Endothelial cell of umbilical vein (primary cell): ENCODE measurements around the gene ERCC1. TPM values are rescaled to one million over a fixed set of nuclear protein-coding genes. Genes with fewer than 3 reads are reported as not detected.

ENCODE experiments used
- BruUV-seq: library from RNA; stranded (reverse); fragments of 400-500 nt; replicated peaks from 2 replicates; lab custom pipeline; 2021; lab: Mats Ljungman, UMichigan
- CTCF ChIA-PET: fragments of 300-600, 350-600 bp; sonication (Branson Sonifier 250); formaldehyde crosslinking; loops from one replicate; lab custom pipeline; 2021; ENCODE audit warnings: antibody characterized with exemption, inconsistent platforms; lab: Charles Lee
- POLR2A ChIA-PET: fragments of 300-600, 350-600 bp; sonication (Branson Sonifier 250); formaldehyde crosslinking; loops from one replicate; lab custom pipeline; 2021; ENCODE audit warnings: antibody characterized with exemption, inconsistent platforms; lab: Charles Lee
- DNase-seq: peaks from one replicate; pipeline ENCODE4 v3.0.0-alpha.2; 2011; ENCODE audit warnings: low read depth, low spot score
- FAIRE-seq: peaks from 2 replicates; lab custom pipeline; 2011; peaks lifted over from hg19 to GRCh38; lab: Jason Lieb, UNC
- H2AFZ ChIP-seq: 2 replicates; pipeline ENCODE4 v1.6.0; 2012; ENCODE audit warnings: low read depth, low read length, control low read depth, inconsistent platforms
- H3K27ac ChIP-seq: 2 replicates; pipeline ENCODE4 v1.5.1; 2011; ENCODE audit warnings: low read depth, mild to moderate bottlenecking, control low read depth, low read length, moderate library complexity; ENCODE audit not compliant: insufficient read depth
- H3K27me3 ChIP-seq, 2 experiments: 2 replicates each; pipeline versions ENCODE4 v1.6.0 to v1.6.1; 2011; ENCODE audit warnings: low read length in 2 of 2, mixed read lengths in 1 of 2; ENCODE audit not compliant: control insufficient read depth in 2 of 2, insufficient read depth in 2 of 2
- H3K36me3 ChIP-seq, 2 experiments: 2 replicates in 1 of 2; 3 replicates in 1 of 2; pipeline ENCODE4 v1.5.1; 2011; ENCODE audit warnings: low read length in 2 of 2, mild to moderate bottlenecking in 1 of 2, moderate library complexity in 1 of 2; ENCODE audit not compliant: control insufficient read depth in 2 of 2, insufficient read depth in 2 of 2; ENCODE audit errors: extremely low read depth in 1 of 2
- H3K4me1 ChIP-seq: 3 replicates; pipeline ENCODE4 v1.5.1; 2011; ENCODE audit warnings: mild to moderate bottlenecking, low read length; ENCODE audit not compliant: control insufficient read depth, insufficient read depth; ENCODE audit errors: extremely low read depth
- H3K4me2 ChIP-seq: 2 replicates; pipeline ENCODE4 v1.6.1; 2011; ENCODE audit warnings: low read length, control low read depth, mixed read lengths; ENCODE audit not compliant: insufficient read depth
- H3K4me3 ChIP-seq, 3 experiments: fragments of 200-600 bp in 1 of 3; sonication (generic), shearing (Covaris generic) in 1 of 3; replicated peaks in 1 of 3; 2 replicates each; pipeline ENCODE4 v1.5.1; 2011 to 2016; ENCODE audit warnings: control low read depth in 3 of 3, low read length in 3 of 3, mild to moderate bottlenecking in 2 of 3, inconsistent platforms in 1 of 3, low read depth in 1 of 3, moderate library complexity in 1 of 3; ENCODE audit not compliant: insufficient read depth in 1 of 3
- H3K79me2 ChIP-seq: 2 replicates; pipeline ENCODE4 v1.6.0; 2012; ENCODE audit warnings: low read length, inconsistent platforms; ENCODE audit not compliant: control insufficient read depth, insufficient read depth
- H3K9ac ChIP-seq: replicated peaks from 2 replicates; pipeline ENCODE3; 2011; ENCODE audit warnings: low read length, control low read depth; ENCODE audit not compliant: insufficient read depth; ENCODE audit errors: extremely low read depth
- H3K9me1 ChIP-seq: replicated peaks from 3 replicates; pipeline ENCODE4 v1.6.0; 2011; ENCODE audit warnings: mild to moderate bottlenecking, low read length; ENCODE audit not compliant: control insufficient read depth, insufficient read depth; ENCODE audit errors: extremely low read depth
- H3K9me3 ChIP-seq: replicated peaks from 2 replicates; pipeline ENCODE4 v1.5.1; 2012; ENCODE audit warnings: low read length, inconsistent platforms; ENCODE audit not compliant: control insufficient read depth, insufficient read depth
- H4K20me1 ChIP-seq: replicated peaks from 2 replicates; pipeline ENCODE3; 2011; ENCODE audit warnings: mild to moderate bottlenecking, low read length; ENCODE audit not compliant: control insufficient read depth, insufficient read depth; ENCODE audit errors: extremely low read depth
- EZH2 ChIP-seq: IDR thresholded peaks from 2 replicates; pipeline ENCODE4 v1.6.1; 2012; ENCODE audit warnings: borderline replicate concordance, low read depth, mild to moderate bottlenecking, moderate library complexity, low read length, inconsistent platforms; ENCODE audit not compliant: severe bottlenecking
- FOS ChIP-seq: IDR thresholded peaks from 2 replicates; pipeline ENCODE4 v1.6.1; 2011; ENCODE audit warnings: mild to moderate bottlenecking, low read length, moderate library complexity, borderline replicate concordance; ENCODE audit not compliant: insufficient read depth
- GATA2 ChIP-seq: IDR thresholded peaks from 2 replicates; pipeline ENCODE4 v1.7.0; 2011; ENCODE audit warnings: low read depth, mild to moderate bottlenecking, moderate library complexity, mixed read lengths, low read length; ENCODE audit not compliant: insufficient read length, insufficient read depth
- JUN ChIP-seq: IDR thresholded peaks from 2 replicates; pipeline ENCODE4 v1.6.1; 2011; ENCODE audit warnings: borderline replicate concordance, low read depth; ENCODE audit not compliant: insufficient read length, insufficient read depth
- MYC ChIP-seq: IDR thresholded peaks from one replicate; pipeline ENCODE4 v1.6.1; 2011; ENCODE audit warnings: mild to moderate bottlenecking, low read depth, low read length
- POLR2A ChIP-seq: IDR thresholded peaks from 2 replicates; pipeline ENCODE4 v1.6.1; 2012; ENCODE audit warnings: low read depth, mild to moderate bottlenecking, control low read depth, low read length
- POLR2AphosphoS5 ChIP-seq: IDR thresholded peaks from 2 replicates; pipeline ENCODE4 v1.6.1; 2012; ENCODE audit warnings: low read depth, mild to moderate bottlenecking, control low read depth, low read length, moderate library complexity; ENCODE audit not compliant: insufficient read depth
- dilution Hi-C: fragments of 300-500 bp; cut with MboI; formaldehyde crosslinking; loops from one replicate; pipeline ENCODE4 v1.15.0; 2019; ENCODE audit warnings: low sequenced_read_pairs; ENCODE audit not compliant: extremely low pct_ligation_motif_present
- intact Hi-C: fragments of 100-400 bp; cut with micrococcal nuclease; formaldehyde crosslinking; loops from one replicate; pipeline ENCODE4 v1.10.0; 2022
- polyA plus RNA-seq, 4 experiments: library from polyadenylated mRNA; depleted of rRNA in 3 of 4; stranded (reverse) in 3 of 4; unstranded in 1 of 4; fragments of >200 nt; gene quantifications; 2 replicates each; pipeline versions ENCODE4 v1.2.1 to v1.2.3, GENCODE V29; 2011 to 2012; ENCODE audit warnings: missing spikeins in 1 of 4
- total RNA-seq: library from RNA; stranded (reverse); gene quantifications from 2 replicates; pipeline ENCODE4 v1.2.3, GENCODE V29; 2021
- TF ChIP-seq, protein P1 (sequence below): IDR thresholded peaks from 2 replicates; pipeline ENCODE4 v1.6.1; 2011; ENCODE audit not compliant: insufficient read depth, insufficient read length
- TF ChIP-seq, protein P2 (sequence below), 2 donors: IDR thresholded peaks; 1 replicate in 1 of 2; 2 replicates in 1 of 2; pipeline ENCODE4 v1.5.1; 2011; ENCODE audit warnings: low read length in 2 of 2, mild to moderate bottlenecking in 2 of 2, moderate library complexity in 2 of 2, control low read depth in 1 of 2, inconsistent platforms in 1 of 2, low read depth in 1 of 2; ENCODE audit not compliant: insufficient read depth in 1 of 2; ENCODE audit errors: extremely low read depth in 1 of 2

Gene ERCC1
- total and polyA plus RNA-seq, 2 donors (not counting 3 experiments of a cell fraction or from before 2014, with no cell fraction given), result 81.8 to 126 TPM

DNA sequence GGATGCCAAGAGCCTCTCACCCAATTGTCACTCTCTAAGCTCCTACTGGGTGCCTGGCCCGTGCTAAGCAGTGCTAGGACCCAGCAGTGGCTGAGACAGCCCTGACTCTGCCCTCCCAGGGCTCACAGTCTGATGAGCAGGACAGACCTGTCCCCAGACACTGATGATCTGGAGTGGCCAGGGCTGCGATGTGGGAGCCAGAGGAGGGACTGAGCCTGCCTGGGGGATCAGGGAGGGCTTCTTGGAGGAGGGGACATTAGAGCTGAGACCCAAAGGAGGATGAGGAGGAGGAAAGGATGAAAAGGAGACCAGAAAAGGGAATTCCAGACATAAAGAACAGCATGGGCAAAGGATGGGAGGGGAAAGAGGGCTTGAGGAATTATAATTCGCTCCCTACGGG is 6.6 kb downstream of the ERCC1 start:
- dilution Hi-C loops, result no loop called here
- POLR2A ChIA-PET, result no interaction called here
- H3K79me2 ChIP-seq, result peaks cover 14% of the 10 kb centered on the region
- H3K4me2 ChIP-seq, result no peak overlapping the region
- H3K4me3 ChIP-seq, result no peak overlapping the region
- H3K9me1 ChIP-seq, result no peaks in the 10 kb centered on the region
- H3K27ac ChIP-seq, result no peak overlapping the region
- no peak for FAIRE-seq
- H3K4me1 ChIP-seq, result peaks cover 3% of the 10 kb centered on the region
- H3K9ac ChIP-seq, result no peak overlapping the region
- DNase-seq, result no peak
- H4K20me1 ChIP-seq, result no peaks in the 10 kb centered on the region
- H3K27me3 ChIP-seq, result no peaks in the 10 kb centered on the region
- intact Hi-C loops, result no loop called here
- TF ChIP-seq, protein P1, sequence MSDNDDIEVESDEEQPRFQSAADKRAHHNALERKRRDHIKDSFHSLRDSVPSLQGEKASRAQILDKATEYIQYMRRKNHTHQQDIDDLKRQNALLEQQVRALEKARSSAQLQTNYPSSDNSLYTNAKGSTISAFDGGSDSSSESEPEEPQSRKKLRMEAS, result no peak
- no peak for TF ChIP-seq EZH2
- no peak for TF ChIP-seq MYC
- TF ChIP-seq FOS, result no peak
- TF ChIP-seq POLR2A, result no peak
- TF ChIP-seq, protein P2, sequence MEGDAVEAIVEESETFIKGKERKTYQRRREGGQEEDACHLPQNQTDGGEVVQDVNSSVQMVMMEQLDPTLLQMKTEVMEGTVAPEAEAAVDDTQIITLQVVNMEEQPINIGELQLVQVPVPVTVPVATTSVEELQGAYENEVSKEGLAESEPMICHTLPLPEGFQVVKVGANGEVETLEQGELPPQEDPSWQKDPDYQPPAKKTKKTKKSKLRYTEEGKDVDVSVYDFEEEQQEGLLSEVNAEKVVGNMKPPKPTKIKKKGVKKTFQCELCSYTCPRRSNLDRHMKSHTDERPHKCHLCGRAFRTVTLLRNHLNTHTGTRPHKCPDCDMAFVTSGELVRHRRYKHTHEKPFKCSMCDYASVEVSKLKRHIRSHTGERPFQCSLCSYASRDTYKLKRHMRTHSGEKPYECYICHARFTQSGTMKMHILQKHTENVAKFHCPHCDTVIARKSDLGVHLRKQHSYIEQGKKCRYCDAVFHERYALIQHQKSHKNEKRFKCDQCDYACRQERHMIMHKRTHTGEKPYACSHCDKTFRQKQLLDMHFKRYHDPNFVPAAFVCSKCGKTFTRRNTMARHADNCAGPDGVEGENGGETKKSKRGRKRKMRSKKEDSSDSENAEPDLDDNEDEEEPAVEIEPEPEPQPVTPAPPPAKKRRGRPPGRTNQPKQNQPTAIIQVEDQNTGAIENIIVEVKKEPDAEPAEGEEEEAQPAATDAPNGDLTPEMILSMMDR (IDR thresholded peaks at IDR 0.05; ENCODE audit: extremely low read depth in 1 of 2, insufficient read depth in 1 of 2, low read depth in 1 of 2, low read length in 2 of 2), result no peak
- no peak for TF ChIP-seq POLR2AphosphoS5
- TF ChIP-seq JUN, result no peak
- TF ChIP-seq GATA2, result no peak
- CTCF ChIA-PET, result interaction anchor here (1.0 to 1.9 kb wide), 3 partner anchors 13 to 22 kb away, joined by 3 to 6 read pairs (median 4); no protein-coding TSS in a partner anchor
- peaks cover 5 to 22% of the 10 kb centered on the region in 2 experiments for H3K36me3 ChIP-seq
- no peak overlapping the region for H2AFZ ChIP-seq
- BruUV-seq, result no TSS peak
- H3K9me3 ChIP-seq, result no peaks in the 10 kb centered on the region
